HT-29 (cell line): ENCODE measurements around the gene EID2. TPM values are rescaled to one million over a fixed set of nuclear protein-coding genes. Genes with fewer than 3 reads are reported as not detected.

Experiments used
- DNase-seq: peaks from one replicate; pipeline ENCODE4 v3.0.0-alpha.2; 2015; ENCODE audit warnings: low spot score
- total RNA-seq: library from RNA; depleted of rRNA; stranded (reverse); fragments of >200 nt; shearing (Covaris generic); gene quantifications from 2 replicates; pipeline ENCODE4 v1.2.3, GENCODE V29; 2014

The EID2 gene
- total RNA-seq, 1 experiment from 2014 or later, result 18.8 TPM

- DNase-seq, result peak; percentile 66
Observed at GRCh38 chr19:39539165-39539517, 820 bp downstream of the EID2 start.

- no peak for DNase-seq
Observed at GRCh38 chr19:39533791-39534190, 6.2 kb downstream of the EID2 start.

- DNase-seq, result no peak
Observed at GRCh38 chr19:39533003-39533512, 6.9 kb downstream of the EID2 start.

- DNase-seq, result peak; percentile 100
Observed at GRCh38 chr19:39532233-39533002, 7.5 kb downstream of the EID2 start, which contains the start of gene EID2B. TSS of gene EID2B (minus strand) at chr19:39532852. CDS start at chr19:39532802, 50 bp downstream.

GRCh38 chr19:39531834-39532232 is 8.1 kb downstream of the EID2 start:
- DNase-seq, result no peak

- no peak for DNase-seq
Observed at GRCh38 chr19:39525205-39525604, 14.8 kb downstream of the EID2 start.

- no peak for DNase-seq
Observed at GRCh38 chr19:39524495-39524894, 15.5 kb downstream of the EID2 start.

GRCh38 chr19:39520541-39521484 is 19.1 kb downstream of the EID2 start:
- no peak for DNase-seq

- DNase-seq, result peak; percentile 46
Observed at GRCh38 chr19:39518975-39519374, 21.0 kb downstream of the EID2 start.

- DNase-seq, result no peak
Observed at GRCh38 chr19:39518458-39518857, 21.5 kb downstream of the EID2 start.

GRCh38 chr19:39517432-39517831 is 22.5 kb downstream of the EID2 start:
- DNase-seq, result no peak

GRCh38 chr19:39516270-39516669 is 23.7 kb downstream of the EID2 start:
- DNase-seq, result no peak

GRCh38 chr19:39515551-39516191 is 24.3 kb downstream of the EID2 start:
- no peak for DNase-seq

- no peak for DNase-seq
Observed at GRCh38 chr19:39514840-39515550, 25.0 kb downstream of the EID2 start, which contains the start of gene SELENOV. TSS of gene SELENOV (plus strand) at chr19:39515139. CDS start at chr19:39515213, 74 bp downstream.

- DNase-seq, result no peak
Observed at GRCh38 chr19:39512988-39513387, 27.0 kb downstream of the EID2 start.

GRCh38 chr19:39509233-39509632 is 30.7 kb downstream of the EID2 start:
- DNase-seq, result no peak

GRCh38 chr19:39508629-39509028 is 31.3 kb downstream of the EID2 start:
- no peak for DNase-seq

- DNase-seq, result no peak
Observed at GRCh38 chr19:39507715-39508364, 32.1 kb downstream of the EID2 start.

GRCh38 chr19:39506944-39507714 is 32.8 kb downstream of the EID2 start:
- DNase-seq, result no peak

GRCh38 chr19:39506598-39506943 is 33.4 kb downstream of the EID2 start:
- no peak for DNase-seq
